Stimulated activated CD8-positive, alpha-beta memory T cell treated with anti-CD3 and anti-CD28 coated beads, Interleukin-15, amount 100 ng/mL, for 24 hours (primary cell): ENCODE measurements around the gene GTF3C1.
"Not testable (repeated sequence)": the region's sequence is repeated elsewhere in the genome, so short reads cannot be mapped to it uniquely, and the experiment has no call there.

Source experiments
- DNase-seq: peaks from one replicate; pipeline ENCODE4 v3.0.0-alpha.2; 2020; ENCODE audit warnings: low read depth

GTF3C1 gene, protein sequence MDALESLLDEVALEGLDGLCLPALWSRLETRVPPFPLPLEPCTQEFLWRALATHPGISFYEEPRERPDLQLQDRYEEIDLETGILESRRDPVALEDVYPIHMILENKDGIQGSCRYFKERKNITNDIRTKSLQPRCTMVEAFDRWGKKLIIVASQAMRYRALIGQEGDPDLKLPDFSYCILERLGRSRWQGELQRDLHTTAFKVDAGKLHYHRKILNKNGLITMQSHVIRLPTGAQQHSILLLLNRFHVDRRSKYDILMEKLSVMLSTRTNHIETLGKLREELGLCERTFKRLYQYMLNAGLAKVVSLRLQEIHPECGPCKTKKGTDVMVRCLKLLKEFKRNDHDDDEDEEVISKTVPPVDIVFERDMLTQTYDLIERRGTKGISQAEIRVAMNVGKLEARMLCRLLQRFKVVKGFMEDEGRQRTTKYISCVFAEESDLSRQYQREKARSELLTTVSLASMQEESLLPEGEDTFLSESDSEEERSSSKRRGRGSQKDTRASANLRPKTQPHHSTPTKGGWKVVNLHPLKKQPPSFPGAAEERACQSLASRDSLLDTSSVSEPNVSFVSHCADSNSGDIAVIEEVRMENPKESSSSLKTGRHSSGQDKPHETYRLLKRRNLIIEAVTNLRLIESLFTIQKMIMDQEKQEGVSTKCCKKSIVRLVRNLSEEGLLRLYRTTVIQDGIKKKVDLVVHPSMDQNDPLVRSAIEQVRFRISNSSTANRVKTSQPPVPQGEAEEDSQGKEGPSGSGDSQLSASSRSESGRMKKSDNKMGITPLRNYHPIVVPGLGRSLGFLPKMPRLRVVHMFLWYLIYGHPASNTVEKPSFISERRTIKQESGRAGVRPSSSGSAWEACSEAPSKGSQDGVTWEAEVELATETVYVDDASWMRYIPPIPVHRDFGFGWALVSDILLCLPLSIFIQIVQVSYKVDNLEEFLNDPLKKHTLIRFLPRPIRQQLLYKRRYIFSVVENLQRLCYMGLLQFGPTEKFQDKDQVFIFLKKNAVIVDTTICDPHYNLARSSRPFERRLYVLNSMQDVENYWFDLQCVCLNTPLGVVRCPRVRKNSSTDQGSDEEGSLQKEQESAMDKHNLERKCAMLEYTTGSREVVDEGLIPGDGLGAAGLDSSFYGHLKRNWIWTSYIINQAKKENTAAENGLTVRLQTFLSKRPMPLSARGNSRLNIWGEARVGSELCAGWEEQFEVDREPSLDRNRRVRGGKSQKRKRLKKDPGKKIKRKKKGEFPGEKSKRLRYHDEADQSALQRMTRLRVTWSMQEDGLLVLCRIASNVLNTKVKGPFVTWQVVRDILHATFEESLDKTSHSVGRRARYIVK (N-terminal part only)

DNA sequence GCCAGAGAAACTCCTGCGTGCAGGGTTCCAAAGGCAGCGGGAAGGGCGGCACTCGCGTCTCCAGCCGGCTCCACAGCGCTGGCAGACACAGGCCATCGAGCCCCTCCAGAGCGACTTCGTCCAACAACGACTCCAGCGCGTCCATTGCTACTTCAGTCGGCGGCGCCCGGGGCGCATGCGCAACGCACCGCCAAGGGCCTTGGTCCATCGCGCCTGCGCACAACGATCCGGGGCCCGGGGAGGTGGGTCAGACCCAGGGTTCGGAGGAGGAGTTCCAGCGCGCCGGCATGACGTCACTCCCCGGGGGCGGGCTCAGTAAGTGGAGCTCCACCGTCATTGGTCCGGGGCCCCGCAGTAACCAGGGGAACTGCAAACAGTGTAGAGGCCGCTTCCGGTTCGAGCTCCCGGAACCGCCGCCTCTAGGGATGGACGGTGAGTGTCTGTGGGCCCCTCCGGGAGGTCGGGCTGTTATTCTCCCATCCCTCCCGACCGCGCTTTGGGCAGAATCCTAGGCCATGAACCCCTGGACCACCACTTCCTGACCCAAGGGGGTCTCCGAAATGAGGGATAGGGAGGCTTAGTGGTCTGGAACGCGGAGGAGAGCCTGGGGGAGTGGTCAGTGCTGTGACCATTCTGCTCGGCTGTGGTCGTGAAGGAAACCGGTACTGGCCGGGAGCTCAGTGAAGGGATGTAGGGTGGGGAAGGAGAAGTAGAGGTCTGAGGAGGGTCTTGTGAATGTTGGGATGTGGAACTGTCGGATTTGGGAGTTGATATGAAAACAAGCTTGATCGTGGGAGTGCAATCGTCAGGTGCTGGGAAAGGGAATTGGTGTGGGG is at the start of gene GTF3C1, which contains the start of gene KATNIP:
Gene GTF3C1 (minus strand): TSS at position 168 of the 836 bp plus-strand sequence. CDS start 23 bp downstream, at position 145.
Gene KATNIP (plus strand): TSS at position 399 of the 836 bp plus-strand sequence. CDS start 27 bp downstream, at position 426.
- peak; percentile 100 for DNase-seq

DNA sequence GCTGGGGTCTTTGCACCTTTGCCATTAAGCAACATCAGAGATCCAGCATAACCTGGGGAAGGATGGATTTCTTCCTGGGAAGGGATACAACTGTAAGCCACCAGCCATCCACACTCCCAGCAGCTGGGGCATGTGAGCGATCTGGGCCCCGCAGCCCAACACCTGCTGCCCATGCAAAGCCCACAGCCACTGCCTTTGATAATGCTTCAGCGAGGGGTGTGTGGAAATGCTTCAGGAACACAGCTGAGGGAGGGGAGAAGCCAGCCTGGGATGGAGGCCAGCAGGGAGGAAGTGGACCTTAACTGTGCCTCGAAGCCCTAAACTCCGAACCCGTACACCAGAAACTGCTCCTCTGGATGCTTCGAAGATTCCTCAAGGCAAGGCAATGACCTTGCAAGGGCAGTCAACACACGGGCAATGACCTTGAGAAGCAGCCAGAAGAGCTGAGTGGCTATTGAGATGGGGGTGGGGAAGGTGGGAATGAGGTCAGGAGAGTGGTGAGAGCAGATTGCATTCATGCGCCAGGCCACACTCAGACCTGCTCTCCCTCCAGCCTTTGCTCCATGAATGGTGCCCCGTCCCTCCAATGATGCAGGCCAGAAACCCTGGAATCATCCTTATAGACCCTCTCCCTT is 49.3 kb upstream of the GTF3C1 start:
- no peak for DNase-seq

DNA sequence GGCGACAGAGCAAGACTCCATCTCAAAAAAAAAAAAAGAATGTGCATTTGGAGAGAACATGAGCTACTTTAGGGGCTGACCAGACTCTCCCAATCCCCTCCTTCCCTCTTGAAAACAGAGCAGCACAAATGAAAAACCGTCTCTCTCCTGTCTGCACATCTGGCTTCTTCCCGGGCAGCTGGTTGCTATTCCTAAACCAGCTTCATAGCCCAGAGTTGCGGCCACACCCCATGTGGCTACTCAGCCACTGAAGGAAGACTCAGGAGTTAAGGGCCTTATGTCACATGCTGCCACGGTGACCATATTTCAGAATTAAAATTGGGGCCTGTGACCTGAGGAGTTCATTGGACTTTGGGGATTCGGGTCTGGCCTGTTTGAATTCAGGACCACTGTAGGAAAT is 48.5 kb upstream of the GTF3C1 start:
- DNase-seq: no peak

DNA sequence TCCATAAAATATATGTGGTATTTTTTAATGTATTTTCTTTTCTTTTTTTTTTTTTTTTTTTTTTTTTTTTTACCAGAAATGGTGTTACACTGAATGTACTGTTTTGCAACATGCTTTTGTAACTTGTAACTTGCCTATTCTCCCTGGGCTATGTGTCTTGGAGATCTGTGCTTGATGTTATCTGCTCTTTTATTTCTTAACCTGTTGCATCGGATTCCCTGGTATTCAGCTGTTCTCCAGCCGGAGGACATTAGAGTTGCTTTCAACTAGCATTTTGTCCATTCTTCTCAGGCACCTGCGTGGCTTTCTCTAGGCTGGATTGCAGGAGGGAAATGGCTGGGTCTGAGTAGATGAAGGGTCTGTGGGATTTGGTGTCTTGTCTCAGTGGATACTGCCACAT is 47.6 kb upstream of the GTF3C1 start:
- no peak for DNase-seq

DNA sequence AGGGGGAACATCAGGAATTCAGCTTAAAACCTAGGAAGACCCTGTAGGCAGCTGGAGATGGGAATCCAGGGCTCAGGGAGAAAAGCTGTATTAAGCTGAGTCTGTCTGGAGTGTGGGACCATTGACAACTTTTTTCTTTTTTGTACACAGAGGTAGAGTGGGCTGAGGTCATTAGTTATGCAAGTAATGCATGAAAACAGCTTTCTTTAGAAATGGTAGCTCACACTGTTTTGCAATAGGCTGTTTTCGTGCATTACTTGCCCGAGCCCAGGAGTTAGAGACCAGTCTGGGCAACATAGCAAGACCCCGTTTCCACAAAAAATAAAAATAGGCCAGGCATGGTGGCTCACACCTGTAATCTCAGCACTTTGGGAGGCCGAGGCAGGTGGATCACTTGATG is 46.7 kb upstream of the GTF3C1 start:
- no peak for DNase-seq

DNA sequence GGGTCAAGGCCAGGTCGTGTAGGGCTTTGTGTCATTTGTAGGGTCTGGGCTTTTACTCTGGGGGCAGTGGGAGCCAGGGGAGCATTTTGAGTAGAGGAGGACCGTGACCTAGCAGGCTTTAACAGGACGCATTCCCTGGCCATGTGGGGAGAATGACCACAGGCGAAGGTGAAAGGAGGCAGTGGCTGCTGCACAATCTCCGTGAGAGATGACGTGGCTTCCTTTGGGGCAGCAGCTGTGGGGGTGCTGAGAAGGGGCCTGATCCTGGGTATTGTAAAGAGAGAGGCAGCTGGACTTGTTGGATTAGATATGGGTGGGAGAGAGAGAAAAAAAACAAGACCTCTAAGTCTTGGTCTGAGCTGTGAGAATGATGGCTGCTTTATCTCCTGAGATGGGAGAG is 46.3 kb upstream of the GTF3C1 start:
- DNase-seq: no peak

DNA sequence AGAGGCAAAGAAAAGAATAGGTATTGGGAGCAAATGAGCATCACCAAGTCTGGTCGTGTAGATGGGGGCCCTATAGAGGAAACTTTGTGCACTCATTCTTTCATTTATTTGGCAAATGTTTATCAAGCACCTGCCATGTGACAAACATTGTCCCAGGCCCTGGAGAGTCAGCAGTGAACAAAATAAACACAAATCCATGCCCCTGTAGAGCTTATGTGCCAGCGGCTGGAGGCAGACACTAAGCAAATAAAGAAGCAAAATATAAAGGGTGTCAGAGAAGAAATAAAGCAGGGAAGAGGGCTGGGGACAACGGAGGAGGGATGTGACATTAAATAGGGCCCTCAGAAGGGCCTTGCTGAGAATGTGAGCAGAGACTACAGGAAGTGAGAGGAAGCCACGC is 45.8 kb upstream of the GTF3C1 start:
- DNase-seq: no peak

DNA sequence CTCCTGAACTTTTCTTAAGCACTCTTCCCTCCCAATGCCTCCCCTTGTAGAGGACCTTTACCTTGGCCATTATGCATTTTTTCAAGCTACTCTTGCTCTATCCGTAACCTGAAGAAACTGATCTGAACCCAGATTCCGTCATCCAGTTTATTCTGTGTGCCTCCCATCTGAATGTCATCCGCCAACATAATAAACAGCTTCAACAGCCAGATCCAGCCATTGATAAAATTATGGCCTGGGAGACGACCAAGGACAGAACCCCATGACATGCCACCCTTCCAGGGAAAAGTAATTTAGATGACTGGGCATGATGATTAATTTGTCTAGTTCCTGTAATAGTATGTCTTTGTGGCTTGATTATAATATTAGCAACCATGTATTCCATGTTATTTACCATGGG is 42.1 kb upstream of the GTF3C1 start:
- no peak for DNase-seq

DNA sequence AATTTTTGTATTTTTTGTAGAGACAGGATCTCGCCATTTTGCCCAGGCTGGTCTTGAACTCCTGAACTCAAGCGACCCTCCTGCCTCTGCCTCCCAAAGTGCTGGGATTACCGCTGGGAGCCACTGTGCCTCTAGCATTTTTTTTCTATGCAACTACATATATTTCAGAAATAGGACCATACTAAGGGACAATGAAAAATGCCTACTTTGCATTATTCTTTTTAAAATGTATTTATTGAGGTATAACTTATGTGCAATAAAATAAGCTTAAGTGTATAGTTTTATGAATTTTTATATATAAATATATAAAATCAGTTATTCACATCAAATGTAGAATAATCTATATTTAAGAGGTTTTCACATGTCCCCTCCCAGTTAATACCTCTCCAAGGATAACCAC is 38.3 kb upstream of the GTF3C1 start:
- DNase-seq: no peak

DNA sequence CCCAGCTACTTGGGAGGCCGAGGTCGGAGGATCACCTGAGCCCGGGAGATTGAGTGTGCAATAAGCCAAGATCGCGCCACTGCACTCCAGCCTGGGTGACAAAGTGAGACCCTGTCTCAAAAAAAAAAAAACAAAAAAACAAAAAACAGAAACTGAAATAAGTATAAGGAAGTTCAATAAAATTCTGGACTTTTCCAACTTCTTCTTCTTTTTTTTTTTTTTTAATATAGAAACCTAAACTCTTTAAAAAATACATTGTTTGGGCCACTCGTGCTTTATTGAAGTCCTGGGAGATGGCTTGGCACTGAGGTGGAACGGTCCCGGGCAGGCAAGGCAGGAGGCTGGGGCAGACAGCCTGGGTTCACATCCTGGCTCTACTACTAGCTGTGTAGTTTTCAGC is 37.0 kb upstream of the GTF3C1 start:
- DNase-seq: no peak

DNA sequence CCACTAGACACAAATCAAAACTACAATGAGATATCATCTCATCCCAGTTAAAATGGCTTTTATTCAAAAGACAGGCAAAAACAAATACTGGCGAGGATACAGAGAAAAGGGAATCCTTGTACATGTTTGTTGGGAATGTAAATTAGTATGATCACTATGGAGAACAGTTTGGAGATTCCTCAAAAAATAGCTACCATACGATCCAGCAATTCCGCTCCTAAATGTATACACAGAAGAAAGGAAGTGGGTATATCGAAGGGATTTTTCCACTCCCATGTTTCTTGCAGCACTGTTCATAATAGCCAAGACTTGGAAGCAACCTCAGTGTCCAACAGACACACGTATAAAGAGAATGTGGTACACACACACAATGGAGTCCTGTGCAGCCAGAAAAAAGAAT is 35.5 kb upstream of the GTF3C1 start:
- no peak for DNase-seq

DNA sequence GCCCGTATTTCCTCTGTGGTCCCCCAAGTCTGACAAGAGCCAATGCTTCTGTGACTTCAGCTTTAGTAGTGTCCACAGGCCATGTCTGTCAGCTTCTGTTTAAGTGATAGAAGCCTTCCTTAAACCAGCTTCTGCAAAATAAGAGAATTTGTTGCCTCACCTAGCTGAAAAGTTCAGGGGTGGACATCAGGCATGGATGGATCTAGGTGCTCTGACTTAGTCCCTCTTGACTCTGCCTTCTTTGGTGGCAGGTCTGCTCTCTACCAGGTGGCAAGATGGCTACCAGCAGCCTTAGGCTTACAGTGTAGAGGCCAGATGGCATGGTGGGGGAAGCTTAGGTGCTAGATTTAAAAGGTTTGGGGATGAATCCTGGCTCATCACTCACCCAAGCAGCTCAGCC is 33.9 kb upstream of the GTF3C1 start:
- no peak for DNase-seq

DNA sequence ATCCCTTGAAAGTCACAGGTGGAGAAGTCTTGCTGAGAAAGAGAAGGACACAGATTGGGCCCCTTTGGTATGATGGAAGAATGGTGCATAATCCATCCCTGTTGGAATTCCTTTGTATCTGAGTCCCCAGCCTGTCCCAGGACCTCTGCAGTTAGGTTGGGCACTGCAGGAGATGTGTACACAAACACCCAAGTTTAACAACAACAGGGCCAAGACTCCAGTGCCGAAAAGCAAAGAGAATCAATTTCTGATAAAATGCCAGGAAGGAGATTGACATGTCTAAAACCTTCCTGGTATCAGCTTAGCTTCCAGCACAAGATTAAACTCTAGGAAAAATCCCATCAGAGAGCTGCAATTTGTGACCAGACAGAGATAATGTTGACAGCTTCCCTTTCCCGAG is 33.2 kb upstream of the GTF3C1 start:
- DNase-seq: no peak

DNA sequence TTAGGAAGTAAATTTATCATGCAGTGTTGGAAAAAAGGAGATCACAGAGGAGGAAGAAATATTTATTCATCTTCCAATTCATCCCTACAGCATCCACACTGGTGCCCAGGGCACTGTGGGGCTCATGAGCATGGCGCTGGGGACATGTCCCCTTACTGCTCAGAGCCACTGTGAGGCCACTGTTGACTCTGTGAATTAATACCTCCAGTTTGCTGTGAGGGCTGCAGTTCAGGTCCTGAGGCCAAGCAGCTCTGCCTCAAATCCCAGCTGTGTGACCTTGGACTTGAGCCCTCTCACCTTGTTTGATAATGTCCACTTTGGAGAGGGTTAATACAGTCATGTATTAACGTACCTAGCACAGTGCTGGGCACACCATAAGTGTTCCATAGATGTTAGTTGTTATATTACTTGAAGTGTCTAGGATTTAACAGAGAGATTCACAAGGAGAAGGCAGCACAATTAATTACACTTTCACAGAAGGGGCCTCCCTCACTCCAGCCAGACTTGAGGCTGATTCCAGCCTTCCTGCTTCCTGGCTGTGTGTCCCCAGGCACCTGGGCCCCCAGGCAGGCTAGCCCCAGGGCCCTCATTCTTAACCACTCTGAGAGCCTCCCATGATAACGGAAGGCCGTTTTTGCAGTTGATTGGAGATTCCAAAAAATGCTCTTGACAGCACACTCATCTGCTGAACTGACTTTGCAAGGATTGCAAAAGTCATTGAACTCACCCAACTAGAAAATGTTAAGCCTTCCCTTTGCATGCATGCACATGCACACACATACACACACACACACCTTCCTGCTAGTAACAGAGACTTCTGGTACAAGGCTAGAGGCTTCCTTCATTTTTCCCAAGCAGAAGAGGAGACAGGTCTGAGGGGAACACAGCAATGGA is 29.6 kb upstream of the GTF3C1 start:
- no peak for DNase-seq

DNA sequence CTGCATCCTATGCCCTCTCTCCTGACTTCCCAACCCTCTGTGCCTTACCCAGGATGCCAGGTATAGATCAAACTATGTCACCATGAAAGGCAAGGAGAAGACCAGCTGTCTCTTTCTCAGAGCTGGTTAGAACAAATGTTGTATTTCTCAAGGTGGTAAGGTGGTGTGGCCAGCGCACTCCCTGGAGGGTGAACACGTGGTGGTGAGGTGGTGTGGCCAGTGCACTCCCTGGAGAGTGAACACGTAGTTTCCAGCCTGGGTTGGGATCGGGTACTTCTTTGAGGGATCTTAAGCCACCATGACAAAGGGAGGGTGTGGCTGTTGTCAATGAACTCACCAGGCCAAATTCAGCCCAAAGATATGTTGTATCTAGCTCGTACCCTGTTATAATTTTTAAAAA is 27.0 kb upstream of the GTF3C1 start:
- no peak for DNase-seq

DNA sequence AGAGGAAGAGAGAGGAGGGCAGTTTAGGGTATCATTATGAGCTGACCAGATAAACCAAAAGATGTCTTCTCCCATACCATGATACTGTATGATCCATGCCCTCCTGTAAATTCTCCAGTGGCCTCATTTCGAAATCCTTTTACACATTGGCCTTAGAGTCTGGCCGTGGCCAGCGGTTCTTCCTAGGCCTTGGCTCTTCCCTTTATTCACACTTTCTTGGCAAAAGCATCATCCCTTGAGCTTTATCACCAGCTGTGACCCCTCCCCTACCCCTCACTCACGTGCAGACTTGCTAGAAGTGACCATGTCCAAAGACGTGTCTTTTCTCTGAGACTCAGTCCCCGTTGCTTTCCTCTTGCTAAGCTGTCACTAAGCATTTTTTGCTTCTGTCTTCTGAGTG is 23.0 kb upstream of the GTF3C1 start:
- DNase-seq: no peak

DNA sequence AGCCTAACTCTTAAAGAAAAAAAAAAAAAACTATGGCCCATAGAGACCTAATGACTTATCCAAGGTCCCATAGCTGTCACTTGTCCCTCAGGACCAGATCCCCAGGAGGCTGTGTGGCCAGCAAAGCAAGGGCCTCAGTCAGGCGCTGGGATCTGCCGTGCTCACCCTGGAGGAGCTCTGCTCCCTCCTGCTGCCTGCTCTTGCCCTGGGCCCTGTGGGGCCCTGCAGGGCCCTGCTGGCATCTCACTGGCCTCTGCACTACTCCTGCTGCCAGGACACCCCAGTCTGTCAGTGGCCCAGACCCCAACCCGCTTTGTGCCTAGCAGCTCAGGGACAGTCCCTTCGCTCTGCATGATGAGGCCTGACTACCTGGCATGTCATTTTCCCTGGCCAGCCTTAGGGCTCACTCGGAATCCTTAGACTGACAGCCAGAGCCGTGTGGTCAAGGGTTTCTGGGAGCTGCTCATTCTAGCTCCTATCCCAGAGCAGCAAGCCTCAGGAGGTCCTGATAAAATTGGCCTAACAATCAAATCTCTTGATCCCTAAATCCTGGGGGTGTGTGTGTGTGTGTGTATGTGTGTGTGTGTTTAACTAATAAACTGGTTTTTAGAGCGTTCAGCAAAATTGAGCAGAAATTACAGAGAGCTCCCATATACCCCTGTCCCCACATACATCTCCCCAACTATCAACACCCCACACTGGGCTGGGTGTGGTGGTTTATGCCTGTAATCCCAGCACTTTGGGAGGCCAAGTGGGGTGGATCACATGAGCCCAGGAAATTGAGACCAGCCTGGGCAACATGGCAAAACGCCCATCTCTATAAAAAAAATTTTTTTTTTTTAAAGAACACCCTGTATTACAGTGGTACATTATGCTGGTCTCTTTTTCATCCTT is 22.0 kb upstream of the GTF3C1 start:
- no peak for DNase-seq

DNA sequence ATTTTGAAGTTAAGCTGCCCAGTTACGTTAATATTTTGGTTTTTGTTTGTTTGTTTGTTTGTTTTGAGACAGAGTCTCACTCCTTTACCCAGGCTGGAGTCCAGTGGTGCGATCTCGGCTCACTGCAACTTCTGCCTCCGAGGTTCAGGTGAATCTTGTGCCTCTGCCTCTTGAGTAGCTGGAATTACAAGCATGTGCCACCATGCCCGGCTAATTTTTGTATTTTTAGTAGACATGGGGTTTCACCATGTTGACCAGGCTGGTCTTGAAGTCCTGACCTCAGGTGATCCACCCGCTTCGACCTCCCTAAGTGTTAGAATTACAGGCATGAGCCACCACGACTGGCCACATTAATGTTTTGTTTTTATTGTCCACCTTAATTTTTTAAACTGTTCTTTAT is 21.3 kb upstream of the GTF3C1 start:
- DNase-seq: not testable (repeated sequence)

DNA sequence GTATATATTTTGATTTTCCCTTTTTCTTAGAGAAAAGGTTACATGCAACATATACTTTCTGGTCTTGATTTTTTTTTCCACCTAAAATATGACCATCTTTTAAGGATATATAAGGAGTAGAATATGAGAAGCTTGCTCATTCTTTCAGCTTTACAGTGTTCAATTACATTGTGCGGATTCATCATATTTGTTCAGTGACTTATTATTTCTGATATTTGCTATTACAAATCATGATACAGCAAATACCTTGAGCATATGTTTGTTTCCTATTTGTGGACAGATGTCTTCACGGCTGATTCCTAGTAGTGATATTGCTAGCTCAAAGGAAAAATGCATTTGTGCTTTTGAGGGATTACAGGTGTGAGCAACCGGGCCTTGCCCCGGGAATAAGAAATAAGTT is 18.4 kb upstream of the GTF3C1 start:
- DNase-seq: no peak
